ENCODE results near the gene ACACB.

ACACB gene

GRCh38 chr12:109295764-109296425 is 179.5 kb downstream of the ACACB start:
- H2AFZ ChIP-seq (ENCODE audit: low read depth): no peak overlapping the region
- no peaks in the 10 kb centered on the region for H3K36me3 ChIP-seq (ENCODE audit: insufficient read depth)
- H3K27ac ChIP-seq: no peak overlapping the region
- H3K4me3 ChIP-seq (IDR thresholded peaks at IDR 0.05; ENCODE audit: insufficient read depth, low read depth, low read length): no peak overlapping the region
- H4K20me1 ChIP-seq (ENCODE audit: insufficient read depth): no peaks in the 10 kb centered on the region
- TF ChIP-seq CTCF (conservative IDR thresholded peaks at IDR 0.05; ENCODE audit: low read depth, low read length): no peak
- H3K9ac ChIP-seq: no peak overlapping the region
- no peaks in the 10 kb centered on the region for H3K79me2 ChIP-seq (ENCODE audit: insufficient read depth, low read depth)
- H3K4me1 ChIP-seq (ENCODE audit: low read depth, poor library complexity, severe bottlenecking): no peaks in the 10 kb centered on the region
- H3K4me2 ChIP-seq: no peak overlapping the region
- H3K27me3 ChIP-seq (ENCODE audit: insufficient read depth, low read depth): no peaks in the 10 kb centered on the region

GRCh38 chr12:109296431-109296830 is 180.0 kb downstream of the ACACB start:
- H3K27ac ChIP-seq: no peak overlapping the region
- no peaks in the 10 kb centered on the region for H3K27me3 ChIP-seq (ENCODE audit: insufficient read depth, low read depth)
- H3K4me3 ChIP-seq (IDR thresholded peaks at IDR 0.05; ENCODE audit: insufficient read depth, low read depth, low read length): no peak overlapping the region
- H3K79me2 ChIP-seq (ENCODE audit: insufficient read depth, low read depth): no peaks in the 10 kb centered on the region
- no peak for TF ChIP-seq CTCF (conservative IDR thresholded peaks at IDR 0.05; ENCODE audit: low read depth, low read length)
- H3K4me2 ChIP-seq: no peak overlapping the region
- H3K36me3 ChIP-seq (ENCODE audit: insufficient read depth): no peaks in the 10 kb centered on the region
- H4K20me1 ChIP-seq (ENCODE audit: insufficient read depth): no peaks in the 10 kb centered on the region
- H3K9ac ChIP-seq: no peak overlapping the region
- no peaks in the 10 kb centered on the region for H3K4me1 ChIP-seq (ENCODE audit: low read depth, poor library complexity, severe bottlenecking)
- no peak overlapping the region for H2AFZ ChIP-seq (ENCODE audit: low read depth)

GRCh38 chr12:109299849-109300248 is 183.5 kb downstream of the ACACB start:
- H4K20me1 ChIP-seq (ENCODE audit: insufficient read depth): no peaks in the 10 kb centered on the region
- H2AFZ ChIP-seq (ENCODE audit: low read depth): no peak overlapping the region
- no peak overlapping the region for H3K9ac ChIP-seq
- no peak for TF ChIP-seq CTCF (conservative IDR thresholded peaks at IDR 0.05; ENCODE audit: low read depth, low read length)
- H3K27ac ChIP-seq: no peak overlapping the region
- no peaks in the 10 kb centered on the region for H3K36me3 ChIP-seq (ENCODE audit: insufficient read depth)
- no peaks in the 10 kb centered on the region for H3K79me2 ChIP-seq (ENCODE audit: insufficient read depth, low read depth)
- H3K4me1 ChIP-seq (ENCODE audit: low read depth, poor library complexity, severe bottlenecking): no peaks in the 10 kb centered on the region
- no peak overlapping the region for H3K4me3 ChIP-seq (IDR thresholded peaks at IDR 0.05; ENCODE audit: insufficient read depth, low read depth, low read length)
- no peak overlapping the region for H3K4me2 ChIP-seq
- H3K27me3 ChIP-seq (ENCODE audit: insufficient read depth, low read depth): no peaks in the 10 kb centered on the region

- Histone ChIP-seq H3K27me3 (ENCODE audit: insufficient read depth, low read depth) (no peaks in the 10 kb centered on the region), H3K27ac (no peak overlapping the region), H3K4me2 (no peak overlapping the region), H3K4me3 (IDR thresholded peaks at IDR 0.05; ENCODE audit: insufficient read depth, low read depth, low read length) (no peak overlapping the region), H4K20me1 (ENCODE audit: insufficient read depth) (no peaks in the 10 kb centered on the region), H3K4me1 (ENCODE audit: low read depth, poor library complexity, severe bottlenecking) (no peaks in the 10 kb centered on the region), H2AFZ (ENCODE audit: low read depth) (no peak overlapping the region), H3K36me3 (ENCODE audit: insufficient read depth) (no peaks in the 10 kb centered on the region), H3K9ac (no peak overlapping the region), H3K79me2 (ENCODE audit: insufficient read depth, low read depth) (no peaks in the 10 kb centered on the region)
- no peak for TF ChIP-seq CTCF (conservative IDR thresholded peaks at IDR 0.05; ENCODE audit: low read depth, low read length)
Measured at GRCh38 chr12:109301643-109302168, 185.3 kb downstream of the ACACB start.

Measured in KMS-11 (cell line).